ENCODE data around the gene NASP. TPM values are rescaled to one million over a fixed set of nuclear protein-coding genes. Genes with fewer than 3 reads are reported as not detected.

Gene NASP
- polyA plus RNA-seq, 2 donors: 94.2 to 96.9 TPM

DNA sequence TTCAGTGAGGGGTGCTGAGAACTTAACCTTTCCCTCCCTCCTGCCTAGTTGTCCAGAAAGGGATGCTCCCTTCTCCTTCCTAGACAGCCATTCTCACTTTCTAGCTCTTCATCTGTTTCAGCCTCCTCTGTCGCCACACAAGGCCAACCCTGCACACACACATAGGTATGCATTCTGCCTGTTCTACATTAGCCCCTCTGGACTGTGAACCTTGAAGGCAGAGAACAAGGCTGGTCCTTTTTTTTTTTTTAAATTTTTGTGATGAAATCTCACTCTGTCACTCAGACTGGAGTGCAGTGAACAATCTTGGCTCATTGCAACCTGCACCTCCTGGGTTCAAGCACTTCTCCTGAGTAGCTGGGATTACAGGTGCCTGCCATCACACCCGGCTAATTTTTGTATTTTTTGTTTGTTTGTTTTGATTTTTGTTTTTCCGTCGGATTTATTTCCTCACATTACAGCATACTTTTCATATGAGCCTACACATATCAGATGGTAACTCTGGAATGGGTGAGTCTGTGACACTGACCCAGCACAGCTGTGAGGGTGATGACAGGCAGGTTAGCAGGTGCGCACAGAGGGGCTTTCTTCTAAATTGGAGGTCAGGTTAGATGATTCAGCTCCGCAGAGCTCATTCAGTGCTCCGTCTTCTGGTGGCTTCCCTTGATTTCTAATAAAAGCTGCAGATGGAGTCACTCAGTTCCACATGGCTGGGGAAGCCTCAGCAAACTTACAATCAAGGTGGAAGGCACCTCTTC, 38.1 kb upstream of the NASP start:
- H3K27ac ChIP-seq (ENCODE audit: low read depth in 2 of 2, low read length in 1 of 2): no peak overlapping the region
- H3K27me3 ChIP-seq (ENCODE audit: control insufficient read depth in 1 of 2, insufficient read depth in 2 of 2, low read length in 2 of 2): no peaks in the 10 kb centered on the region
- H3K9me3 ChIP-seq (ENCODE audit: control insufficient read depth in 2 of 2, insufficient read depth in 1 of 2, low read depth in 1 of 2, low read length in 1 of 2): no peaks in the 10 kb centered on the region
- 79 to 88% methylated on average over 7 of the region's 7 CpGs for WGBS, 2 donors
- no peak overlapping the region for H3K4me3 ChIP-seq (ENCODE audit: low read depth in 1 of 2, low read length in 2 of 2)
- H3K4me1 ChIP-seq (ENCODE audit: control insufficient read depth in 2 of 2, insufficient read depth in 2 of 2, low read length in 1 of 2): peaks cover 0 to 2% of the 10 kb centered on the region in 2 donors
- no peaks in the 10 kb centered on the region for H3K36me3 ChIP-seq (ENCODE audit: control insufficient read depth in 2 of 2, insufficient read depth in 2 of 2, low read length in 1 of 2)

DNA sequence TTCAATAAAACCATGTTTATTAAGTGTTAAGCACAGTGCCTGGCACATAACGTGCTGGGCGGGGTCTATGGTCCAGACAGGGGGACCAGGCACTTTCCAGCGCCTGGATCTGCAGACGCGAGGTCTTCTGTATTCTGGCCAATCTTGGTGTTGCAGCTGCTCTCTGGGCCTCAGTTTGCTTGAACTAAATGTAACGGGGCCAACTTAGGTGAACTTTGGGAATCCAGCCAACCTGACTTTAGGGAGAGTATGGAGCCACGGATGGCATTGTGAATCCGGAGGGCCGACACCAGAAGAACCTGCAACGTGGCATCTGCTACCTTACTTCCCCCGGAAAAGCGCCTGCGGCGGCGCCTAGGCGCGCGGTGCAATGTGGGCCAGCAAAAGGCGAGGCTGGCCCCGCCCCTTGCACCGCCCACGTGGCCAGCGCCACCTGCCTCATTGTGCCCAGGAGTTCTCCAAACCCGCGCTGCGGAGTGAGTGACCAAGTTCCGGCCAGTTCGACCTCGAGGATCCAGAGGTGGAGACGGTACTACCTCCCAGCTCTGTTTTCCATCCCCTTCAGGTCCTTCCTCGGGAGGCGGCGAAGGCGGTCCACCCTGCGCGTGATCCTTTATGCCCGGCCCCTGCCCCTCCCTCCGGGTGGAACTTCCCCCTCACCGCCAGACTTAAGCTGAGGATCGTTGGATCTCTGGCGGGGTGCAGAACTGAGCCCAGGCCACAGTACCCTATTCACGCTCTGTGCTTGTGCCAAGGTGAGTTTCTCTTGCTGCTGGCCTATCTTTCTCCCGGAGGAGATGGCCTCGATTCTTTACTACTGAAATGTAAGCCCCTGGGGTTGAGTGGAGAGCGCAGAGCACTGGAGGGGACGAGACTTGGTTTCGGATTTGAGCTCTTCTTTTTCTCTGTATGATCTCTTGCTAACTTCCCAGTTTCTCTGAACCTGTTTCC, 33.2 kb upstream of the NASP start, which contains the start of gene AKR1A1:
Gene AKR1A1 (plus strand): TSS at position 426 of the 951 bp plus-strand sequence. CDS start 10,969 bp downstream, outside the sequence.
- H3K4me3 ChIP-seq (ENCODE audit: low read depth in 1 of 2, low read length in 2 of 2): peak within 1 kb of the TSS; percentile 63 to 94
- peak within 1 kb of the TSS; percentile 91 to 96 for H3K27ac ChIP-seq (ENCODE audit: low read depth in 2 of 2, low read length in 1 of 2)
- WGBS, 2 donors: 1 to 2% methylated on average over 47 of the region's 47 CpGs
- H3K27me3 ChIP-seq (ENCODE audit: control insufficient read depth in 1 of 2, insufficient read depth in 2 of 2, low read length in 2 of 2): no peaks in the 10 kb centered on the region
- H3K4me1 ChIP-seq (ENCODE audit: control insufficient read depth in 2 of 2, insufficient read depth in 2 of 2, low read length in 1 of 2): peaks cover 0 to 2% of the 10 kb centered on the region in 2 donors
- no peaks in the 10 kb centered on the region for H3K36me3 ChIP-seq (ENCODE audit: control insufficient read depth in 2 of 2, insufficient read depth in 2 of 2, low read length in 1 of 2)
- H3K9me3 ChIP-seq (ENCODE audit: control insufficient read depth in 2 of 2, insufficient read depth in 1 of 2, low read depth in 1 of 2, low read length in 1 of 2): no peaks in the 10 kb centered on the region

GRCh38 chr1:45551684-45552083, 32.2 kb upstream of the NASP start:
- no peaks in the 10 kb centered on the region for H3K27me3 ChIP-seq (ENCODE audit: control insufficient read depth in 1 of 2, insufficient read depth in 2 of 2, low read length in 2 of 2)
- 9 to 10% methylated on average over 3 of the region's 3 CpGs for WGBS, 2 donors
- H3K27ac ChIP-seq (ENCODE audit: low read depth in 2 of 2, low read length in 1 of 2): peak overlapping the region; percentile 12 to 15
- no peaks in the 10 kb centered on the region for H3K9me3 ChIP-seq (ENCODE audit: control insufficient read depth in 2 of 2, insufficient read depth in 1 of 2, low read depth in 1 of 2, low read length in 1 of 2)
- peak overlapping the region; percentile 63 to 94 for H3K4me3 ChIP-seq (ENCODE audit: low read depth in 1 of 2, low read length in 2 of 2)
- H3K4me1 ChIP-seq (ENCODE audit: control insufficient read depth in 2 of 2, insufficient read depth in 2 of 2, low read length in 1 of 2): peaks cover 0 to 2% of the 10 kb centered on the region in 2 donors
- H3K36me3 ChIP-seq (ENCODE audit: control insufficient read depth in 2 of 2, insufficient read depth in 2 of 2, low read length in 1 of 2): no peaks in the 10 kb centered on the region

GRCh38 chr1:45552331-45552730, 31.5 kb upstream of the NASP start:
- 38 to 45% methylated on average over 1 of the region's 1 CpG for WGBS, 2 donors

GRCh38 chr1:45554198-45554597, 29.6 kb upstream of the NASP start:
- H3K36me3 ChIP-seq (ENCODE audit: control insufficient read depth in 2 of 2, insufficient read depth in 2 of 2, low read length in 1 of 2): no peaks in the 10 kb centered on the region
- H3K9me3 ChIP-seq (ENCODE audit: control insufficient read depth in 2 of 2, insufficient read depth in 1 of 2, low read depth in 1 of 2, low read length in 1 of 2): no peaks in the 10 kb centered on the region
- WGBS, 2 donors: 70 to 71% methylated on average over 6 of the region's 6 CpGs
- no peak overlapping the region for H3K4me3 ChIP-seq (ENCODE audit: low read depth in 1 of 2, low read length in 2 of 2)
- peak overlapping the region in 1 of 2 donors; percentile 10 for H3K27ac ChIP-seq (ENCODE audit: low read depth in 2 of 2, low read length in 1 of 2)
- no peaks in the 10 kb centered on the region for H3K27me3 ChIP-seq (ENCODE audit: control insufficient read depth in 1 of 2, insufficient read depth in 2 of 2, low read length in 2 of 2)
- peaks cover 0 to 2% of the 10 kb centered on the region in 2 donors for H3K4me1 ChIP-seq (ENCODE audit: control insufficient read depth in 2 of 2, insufficient read depth in 2 of 2, low read length in 1 of 2)

More at GRCh38 chr1:45552331-45552730, 31.5 kb upstream of the NASP start:
- no peaks in the 10 kb centered on the region for H3K36me3 ChIP-seq (ENCODE audit: control insufficient read depth in 2 of 2, insufficient read depth in 2 of 2, low read length in 1 of 2)
- H3K27me3 ChIP-seq (ENCODE audit: control insufficient read depth in 1 of 2, insufficient read depth in 2 of 2, low read length in 2 of 2): no peaks in the 10 kb centered on the region
- no peak overlapping the region for H3K27ac ChIP-seq (ENCODE audit: low read depth in 2 of 2, low read length in 1 of 2)
- H3K9me3 ChIP-seq (ENCODE audit: control insufficient read depth in 2 of 2, insufficient read depth in 1 of 2, low read depth in 1 of 2, low read length in 1 of 2): no peaks in the 10 kb centered on the region
- peaks cover 0 to 2% of the 10 kb centered on the region in 2 donors for H3K4me1 ChIP-seq (ENCODE audit: control insufficient read depth in 2 of 2, insufficient read depth in 2 of 2, low read length in 1 of 2)
- peak overlapping the region in 1 of 2 donors; percentile 94 for H3K4me3 ChIP-seq (ENCODE audit: low read depth in 1 of 2, low read length in 2 of 2)

DNA sequence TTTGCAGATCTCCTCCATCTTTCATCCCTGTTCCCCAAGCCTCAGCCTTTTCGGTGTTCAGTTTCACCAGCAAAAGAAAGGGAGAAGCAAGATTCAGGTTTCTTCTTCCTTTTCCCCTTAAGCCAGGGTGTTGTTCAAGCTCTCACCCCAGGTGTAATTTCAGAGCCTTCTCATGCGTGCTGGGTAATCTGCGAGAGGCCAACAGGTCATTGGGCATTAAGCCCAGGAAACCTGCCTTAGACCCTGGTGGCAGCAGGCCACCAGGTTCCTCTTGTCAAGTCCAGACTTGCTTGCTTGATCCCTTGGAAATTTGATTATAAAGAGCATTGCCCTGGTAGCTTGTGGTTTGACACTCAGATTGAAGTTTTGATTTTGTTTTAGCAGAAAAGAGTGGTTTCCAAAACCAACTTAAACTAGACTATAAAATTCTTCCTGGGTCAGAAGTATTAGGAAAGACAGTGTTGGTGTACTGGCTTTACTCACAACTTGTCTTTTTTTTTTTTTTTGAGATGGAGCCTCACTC, 26.4 kb upstream of the NASP start:
- no peaks in the 10 kb centered on the region for H3K9me3 ChIP-seq (ENCODE audit: control insufficient read depth in 2 of 2, insufficient read depth in 1 of 2, low read depth in 1 of 2, low read length in 1 of 2)
- H3K36me3 ChIP-seq (ENCODE audit: control insufficient read depth in 2 of 2, insufficient read depth in 2 of 2, low read length in 1 of 2): peaks cover 0 to 3% of the 10 kb centered on the region in 2 donors
- peaks cover 0 to 2% of the 10 kb centered on the region in 2 donors for H3K4me1 ChIP-seq (ENCODE audit: control insufficient read depth in 2 of 2, insufficient read depth in 2 of 2, low read length in 1 of 2)
- 38 to 51% methylated on average over 3 of the region's 3 CpGs for WGBS, 2 donors
- peak overlapping the region; percentile 79 to 95 for H3K27ac ChIP-seq (ENCODE audit: low read depth in 2 of 2, low read length in 1 of 2)
- H3K27me3 ChIP-seq (ENCODE audit: control insufficient read depth in 1 of 2, insufficient read depth in 2 of 2, low read length in 2 of 2): no peaks in the 10 kb centered on the region
- no peak overlapping the region for H3K4me3 ChIP-seq (ENCODE audit: low read depth in 1 of 2, low read length in 2 of 2)

DNA sequence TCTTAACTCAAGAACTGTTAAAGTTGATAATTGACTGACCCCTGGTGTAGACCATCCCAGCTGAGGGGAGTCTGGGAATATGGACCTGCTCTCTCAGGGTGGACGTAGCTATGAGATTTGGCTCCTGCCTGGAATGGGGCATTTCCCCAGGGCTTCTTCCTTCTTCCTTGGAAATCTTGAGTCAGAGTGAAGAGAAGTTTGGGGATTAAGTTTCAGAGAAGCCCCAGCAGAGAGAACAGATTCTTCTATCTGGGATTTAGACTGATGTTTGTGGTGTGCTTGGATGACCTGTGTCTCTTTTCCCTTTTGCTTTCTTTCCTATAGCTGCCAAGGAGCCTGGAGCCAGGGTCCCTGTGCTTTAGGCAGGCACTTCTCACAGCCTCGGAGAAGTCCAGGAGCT, 20.0 kb upstream of the NASP start:
- H3K36me3 ChIP-seq (ENCODE audit: control insufficient read depth in 2 of 2, insufficient read depth in 2 of 2, low read length in 1 of 2): peaks cover 0 to 25% of the 10 kb centered on the region in 2 donors

GRCh38 chr1:45566722-45567121, 17.1 kb upstream of the NASP start:
- Histone ChIP-seq H3K27ac (ENCODE audit: low read depth in 2 of 2, low read length in 1 of 2) (peak overlapping the region; percentile 21 to 38), H3K36me3 (ENCODE audit: control insufficient read depth in 2 of 2, insufficient read depth in 2 of 2, low read length in 1 of 2) (peaks cover 0 to 34% of the 10 kb centered on the region in 2 donors), H3K4me1 (ENCODE audit: control insufficient read depth in 2 of 2, insufficient read depth in 2 of 2, low read length in 1 of 2) (peaks cover 3 to 8% of the 10 kb centered on the region in 2 donors), H3K9me3 (ENCODE audit: control insufficient read depth in 2 of 2, insufficient read depth in 1 of 2, low read depth in 1 of 2, low read length in 1 of 2) (no peaks in the 10 kb centered on the region), H3K4me3 (ENCODE audit: low read depth in 1 of 2, low read length in 2 of 2) (no peak overlapping the region), H3K27me3 (ENCODE audit: control insufficient read depth in 1 of 2, insufficient read depth in 2 of 2, low read length in 2 of 2) (no peaks in the 10 kb centered on the region)
- 26 to 59% methylated on average over 5 of the region's 5 CpGs for WGBS, 2 donors

More for the DNA sequence above, 20.0 kb upstream of the NASP start:
- no peak overlapping the region for H3K27ac ChIP-seq (ENCODE audit: low read depth in 2 of 2, low read length in 1 of 2)
- no peaks in the 10 kb centered on the region for H3K9me3 ChIP-seq (ENCODE audit: control insufficient read depth in 2 of 2, insufficient read depth in 1 of 2, low read depth in 1 of 2, low read length in 1 of 2)
- 83 to 98% methylated on average over 2 of the region's 2 CpGs for WGBS, 2 donors
- no peaks in the 10 kb centered on the region for H3K27me3 ChIP-seq (ENCODE audit: control insufficient read depth in 1 of 2, insufficient read depth in 2 of 2, low read length in 2 of 2)
- H3K4me3 ChIP-seq (ENCODE audit: low read depth in 1 of 2, low read length in 2 of 2): no peak overlapping the region
- H3K4me1 ChIP-seq (ENCODE audit: control insufficient read depth in 2 of 2, insufficient read depth in 2 of 2, low read length in 1 of 2): peaks cover 3 to 8% of the 10 kb centered on the region in 2 donors

DNA sequence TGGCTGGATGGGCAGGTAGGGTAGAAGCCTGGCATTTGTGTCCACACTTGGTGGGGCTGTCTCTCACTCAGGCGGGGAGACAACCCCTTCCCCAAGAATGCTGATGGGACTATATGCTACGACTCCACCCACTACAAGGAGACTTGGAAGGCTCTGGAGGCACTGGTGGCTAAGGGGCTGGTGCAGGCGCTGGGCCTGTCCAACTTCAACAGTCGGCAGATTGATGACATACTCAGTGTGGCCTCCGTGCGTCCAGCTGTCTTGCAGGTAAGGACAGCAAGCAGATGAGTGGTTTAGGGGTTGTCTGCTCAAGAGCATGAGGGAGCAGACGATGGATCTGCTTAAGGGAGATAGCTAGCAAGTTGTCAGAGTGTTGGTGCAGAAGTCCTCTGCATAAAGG, 15.9 kb upstream of the NASP start:
- Histone ChIP-seq H3K4me3 (ENCODE audit: low read depth in 1 of 2, low read length in 2 of 2) (no peak overlapping the region), H3K4me1 (ENCODE audit: control insufficient read depth in 2 of 2, insufficient read depth in 2 of 2, low read length in 1 of 2) (peaks cover 3 to 8% of the 10 kb centered on the region in 2 donors), H3K27ac (ENCODE audit: low read depth in 2 of 2, low read length in 1 of 2) (peak overlapping the region in 1 of 2 donors; percentile 53), H3K27me3 (ENCODE audit: control insufficient read depth in 1 of 2, insufficient read depth in 2 of 2, low read length in 2 of 2) (no peaks in the 10 kb centered on the region), H3K36me3 (ENCODE audit: control insufficient read depth in 2 of 2, insufficient read depth in 2 of 2, low read length in 1 of 2) (peaks cover 0 to 31% of the 10 kb centered on the region in 2 donors), H3K9me3 (ENCODE audit: control insufficient read depth in 2 of 2, insufficient read depth in 1 of 2, low read depth in 1 of 2, low read length in 1 of 2) (no peaks in the 10 kb centered on the region)
- 75 to 87% methylated on average over 7 of the region's 7 CpGs for WGBS, 2 donors

Measured in esophagus (tissue), 2 donors.